PFSK-1 (cell line): Measurements from ENCODE around the gene TCF4.

Experiments
- FOXP2 ChIP-seq: optimal IDR thresholded peaks from 2 replicates; pipeline ENCODE3; 2011; ENCODE audit warnings: borderline replicate concordance, control low read depth, inconsistent platforms; ENCODE audit not compliant: insufficient read depth; ENCODE audit errors: extremely low read length, extremely low read depth
- POLR2AphosphoS5 ChIP-seq: IDR thresholded peaks from 2 replicates; pipeline ENCODE4 v1.6.1; 2012; ENCODE audit warnings: low read depth, mild to moderate bottlenecking, control low read depth, low read length, moderate library complexity
- SIN3A ChIP-seq: IDR thresholded peaks from 2 replicates; pipeline ENCODE4 v1.6.1; 2012; ENCODE audit warnings: mild to moderate bottlenecking, low read length, moderate library complexity, borderline replicate concordance; ENCODE audit not compliant: insufficient read depth
- TAF1 ChIP-seq: IDR thresholded peaks from 2 replicates; pipeline ENCODE4 v1.6.1; 2012; ENCODE audit warnings: low read length, control low read depth, borderline replicate concordance; ENCODE audit not compliant: insufficient read depth
- TF ChIP-seq, protein P1 (sequence below), 2 experiments: IDR thresholded peaks; 2 replicates each; pipeline versions ENCODE4 v1.6.1 to v1.8.0; 2011 to 2012; ENCODE audit warnings: low read depth in 2 of 2, low read length in 2 of 2, control low read depth in 1 of 2, inconsistent platforms in 1 of 2, mild to moderate bottlenecking in 1 of 2, moderate library complexity in 1 of 2; ENCODE audit not compliant: insufficient read depth in 1 of 2

TCF4 gene

DNA sequence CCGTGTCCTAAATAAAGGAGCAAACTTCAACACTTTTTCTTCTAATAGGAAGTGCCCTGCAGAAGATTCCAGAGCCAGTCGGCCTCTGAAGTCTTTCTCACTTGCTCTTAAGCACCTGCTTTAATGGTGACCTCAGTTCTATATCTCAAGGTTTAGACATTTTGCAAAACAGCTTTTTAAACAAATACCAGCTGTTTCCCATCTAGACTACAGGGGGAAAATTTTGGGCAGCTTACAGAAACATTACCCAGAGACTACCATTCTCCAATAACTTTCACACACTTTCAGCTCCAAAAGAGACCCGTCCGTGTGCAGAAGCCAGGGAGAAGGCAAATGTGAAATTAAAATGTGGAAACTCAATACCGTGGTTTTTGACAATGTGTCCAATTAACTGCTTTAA, 343.4 kb downstream of the TCF4 start:
- TF ChIP-seq POLR2AphosphoS5, result no peak
- no peak for TF ChIP-seq TAF1
- no peak for TF ChIP-seq SIN3A
- TF ChIP-seq FOXP2, result no peak
- TF ChIP-seq, protein P1, sequence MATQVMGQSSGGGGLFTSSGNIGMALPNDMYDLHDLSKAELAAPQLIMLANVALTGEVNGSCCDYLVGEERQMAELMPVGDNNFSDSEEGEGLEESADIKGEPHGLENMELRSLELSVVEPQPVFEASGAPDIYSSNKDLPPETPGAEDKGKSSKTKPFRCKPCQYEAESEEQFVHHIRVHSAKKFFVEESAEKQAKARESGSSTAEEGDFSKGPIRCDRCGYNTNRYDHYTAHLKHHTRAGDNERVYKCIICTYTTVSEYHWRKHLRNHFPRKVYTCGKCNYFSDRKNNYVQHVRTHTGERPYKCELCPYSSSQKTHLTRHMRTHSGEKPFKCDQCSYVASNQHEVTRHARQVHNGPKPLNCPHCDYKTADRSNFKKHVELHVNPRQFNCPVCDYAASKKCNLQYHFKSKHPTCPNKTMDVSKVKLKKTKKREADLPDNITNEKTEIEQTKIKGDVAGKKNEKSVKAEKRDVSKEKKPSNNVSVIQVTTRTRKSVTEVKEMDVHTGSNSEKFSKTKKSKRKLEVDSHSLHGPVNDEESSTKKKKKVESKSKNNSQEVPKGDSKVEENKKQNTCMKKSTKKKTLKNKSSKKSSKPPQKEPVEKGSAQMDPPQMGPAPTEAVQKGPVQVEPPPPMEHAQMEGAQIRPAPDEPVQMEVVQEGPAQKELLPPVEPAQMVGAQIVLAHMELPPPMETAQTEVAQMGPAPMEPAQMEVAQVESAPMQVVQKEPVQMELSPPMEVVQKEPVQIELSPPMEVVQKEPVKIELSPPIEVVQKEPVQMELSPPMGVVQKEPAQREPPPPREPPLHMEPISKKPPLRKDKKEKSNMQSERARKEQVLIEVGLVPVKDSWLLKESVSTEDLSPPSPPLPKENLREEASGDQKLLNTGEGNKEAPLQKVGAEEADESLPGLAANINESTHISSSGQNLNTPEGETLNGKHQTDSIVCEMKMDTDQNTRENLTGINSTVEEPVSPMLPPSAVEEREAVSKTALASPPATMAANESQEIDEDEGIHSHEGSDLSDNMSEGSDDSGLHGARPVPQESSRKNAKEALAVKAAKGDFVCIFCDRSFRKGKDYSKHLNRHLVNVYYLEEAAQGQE (IDR thresholded peaks at IDR 0.05; ENCODE audit: insufficient read depth in 1 of 2, low read depth in 2 of 2, low read length in 2 of 2), result no peak

DNA sequence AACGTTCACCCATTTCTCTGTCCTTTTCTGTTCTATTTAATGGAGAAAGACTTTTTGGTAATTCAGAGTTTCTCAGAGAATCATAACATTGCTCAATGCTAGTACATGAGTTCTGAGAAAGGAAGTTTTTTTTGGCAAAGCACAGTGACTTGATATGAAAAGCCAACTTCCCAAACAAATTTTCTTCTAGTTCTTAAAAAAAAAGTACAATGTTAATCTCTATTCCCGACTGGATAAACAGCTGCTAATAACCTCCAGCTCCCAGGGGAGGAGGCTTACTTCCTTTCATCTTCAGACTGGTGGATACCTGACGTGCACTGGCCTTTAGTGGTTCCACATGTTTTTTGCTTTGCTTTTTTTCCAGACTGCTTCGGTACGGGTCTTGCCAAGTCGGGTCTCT, 344.1 kb downstream of the TCF4 start:
- TF ChIP-seq, protein P1 (IDR thresholded peaks at IDR 0.05; ENCODE audit: insufficient read depth in 1 of 2, low read depth in 2 of 2, low read length in 2 of 2), result peak in 1 of 2 experiments; percentile 55; a peak in 1 of 4 replicates
- TF ChIP-seq SIN3A, result peak; percentile 81; the same call in 1 of the 2 replicates
- peak; percentile 27; the same call in 1 of the 2 replicates for TF ChIP-seq TAF1
- no peak for TF ChIP-seq FOXP2
- peak; percentile 65; the same call in 1 of the 2 replicates for TF ChIP-seq POLR2AphosphoS5

DNA sequence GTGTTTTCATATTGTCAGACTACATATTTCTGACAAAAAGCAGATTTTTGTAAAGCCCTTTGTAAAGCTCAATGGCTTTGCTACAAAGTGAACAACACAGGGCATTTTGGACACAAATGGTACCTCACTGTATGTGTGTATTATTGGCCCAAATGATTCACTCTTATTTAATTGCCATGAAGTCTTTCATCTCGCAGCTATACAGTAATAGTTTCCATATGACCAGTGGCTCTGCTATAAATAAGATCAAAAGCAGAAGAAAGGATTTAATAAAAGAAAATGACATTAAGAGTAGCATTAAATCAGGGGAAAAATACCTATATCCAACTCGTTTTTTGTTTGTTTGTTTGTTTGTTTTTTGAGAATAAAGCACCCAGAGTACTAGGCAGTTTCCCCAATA, 344.7 kb downstream of the TCF4 start:
- TF ChIP-seq SIN3A (no peak), TAF1 (no peak), FOXP2 (no peak), POLR2AphosphoS5 (no peak)
- TF ChIP-seq, protein P1 (IDR thresholded peaks at IDR 0.05; ENCODE audit: insufficient read depth in 1 of 2, low read depth in 2 of 2, low read length in 2 of 2), result no peak

DNA sequence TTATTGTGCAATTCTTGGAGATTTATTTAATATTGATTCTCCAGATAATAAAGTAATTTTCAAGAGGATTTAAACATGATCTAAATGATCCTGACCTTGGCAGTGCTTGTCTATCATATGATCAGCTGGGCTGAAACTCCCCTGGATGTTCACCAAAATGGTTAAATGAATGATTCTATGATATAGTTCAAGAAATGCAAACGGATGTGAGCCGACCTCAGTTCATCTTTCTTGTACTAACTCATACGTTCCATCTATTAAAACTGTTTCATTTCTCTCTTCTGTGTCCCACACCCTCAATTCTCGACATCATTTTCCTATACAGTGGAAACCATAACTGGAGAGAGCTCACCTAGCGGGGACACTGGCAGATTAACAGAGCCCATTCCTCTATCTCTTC, 347.0 kb downstream of the TCF4 start:
- TF ChIP-seq, protein P1 (IDR thresholded peaks at IDR 0.05; ENCODE audit: insufficient read depth in 1 of 2, low read depth in 2 of 2, low read length in 2 of 2), result no peak
- TF ChIP-seq SIN3A (no peak), POLR2AphosphoS5 (no peak)

DNA sequence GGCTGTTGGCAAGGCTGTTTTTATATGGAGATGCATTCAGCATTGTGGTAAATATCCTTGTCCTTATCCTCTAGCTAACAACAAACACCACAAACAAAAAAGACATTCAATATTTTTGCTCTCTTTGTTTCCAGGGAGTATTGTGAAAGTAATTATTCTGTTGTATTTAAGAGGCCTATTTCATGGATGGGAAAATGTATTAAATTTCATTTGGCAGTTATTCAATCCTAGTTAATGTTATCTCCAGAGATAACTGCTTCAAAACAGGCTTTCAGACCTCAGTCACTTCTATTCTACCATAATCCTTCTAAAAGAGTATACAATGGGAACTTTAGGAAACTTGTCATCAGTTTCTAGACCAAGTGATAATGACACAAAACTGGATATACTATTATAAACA, 348.3 kb downstream of the TCF4 start:
- TF ChIP-seq TAF1, result no peak
- no peak for TF ChIP-seq SIN3A
- TF ChIP-seq, protein P1 (IDR thresholded peaks at IDR 0.05; ENCODE audit: insufficient read depth in 1 of 2, low read depth in 2 of 2, low read length in 2 of 2), result no peak
- TF ChIP-seq FOXP2, result no peak
- TF ChIP-seq POLR2AphosphoS5, result no peak
